GM18870 (cell line): ENCODE results near the gene PDE9A.
"Not testable (repeated sequence)": the region's sequence is repeated elsewhere in the genome, so short reads cannot be mapped to it uniquely, and the experiment has no call there.

Source experiments
- ATAC-seq: cut with Tn5 transposase; IDR thresholded peaks from one replicate; pipeline ENCODE4 v1.9.1; 2021; ENCODE audit warnings: moderate library complexity; ENCODE audit not compliant: unreplicated experiment

The PDE9A gene

DNA sequence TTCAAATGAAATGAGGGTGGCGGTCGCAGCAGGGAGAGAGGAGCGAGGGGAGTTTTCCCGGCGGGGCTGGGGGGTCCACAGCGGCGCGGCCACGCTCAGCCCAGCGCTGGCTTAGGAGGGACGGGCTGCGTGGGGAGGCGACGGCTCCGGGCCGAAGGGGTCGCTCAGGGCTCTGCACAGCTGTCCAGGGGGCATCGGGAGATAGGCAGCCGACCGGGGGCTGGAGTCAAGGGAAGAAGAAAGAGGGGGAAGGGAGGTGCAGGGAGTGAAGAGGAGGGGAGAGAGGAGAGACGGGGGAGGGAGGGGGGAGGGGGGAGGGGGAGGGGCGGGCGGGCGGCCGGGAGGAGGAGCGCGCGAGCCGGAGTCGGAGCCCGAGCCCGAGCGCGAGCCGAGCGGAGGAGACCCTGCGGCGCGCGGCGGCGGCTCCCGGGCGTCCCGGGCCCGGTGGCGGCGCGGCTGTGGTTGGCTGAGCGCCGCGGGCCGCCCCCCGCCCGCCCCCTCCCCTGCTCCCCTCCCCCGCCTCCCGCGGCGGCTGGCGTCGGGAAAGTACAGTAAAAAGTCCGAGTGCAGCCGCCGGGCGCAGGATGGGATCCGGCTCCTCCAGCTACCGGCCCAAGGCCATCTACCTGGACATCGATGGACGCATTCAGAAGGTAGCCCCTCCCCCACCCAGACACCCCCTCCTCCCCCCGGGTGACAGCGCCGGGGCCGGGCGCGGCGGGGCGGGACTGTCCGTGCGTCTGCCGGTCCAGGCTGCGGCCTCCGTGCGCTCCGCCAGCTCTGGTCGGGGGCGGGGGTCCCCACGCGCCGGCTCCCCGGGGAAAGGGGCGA is at the start of gene PDE9A:
TSS of gene PDE9A (plus strand) at position 391 of the 831 bp plus-strand sequence. CDS start at position 585, 194 bp downstream.
- no peak for ATAC-seq

DNA sequence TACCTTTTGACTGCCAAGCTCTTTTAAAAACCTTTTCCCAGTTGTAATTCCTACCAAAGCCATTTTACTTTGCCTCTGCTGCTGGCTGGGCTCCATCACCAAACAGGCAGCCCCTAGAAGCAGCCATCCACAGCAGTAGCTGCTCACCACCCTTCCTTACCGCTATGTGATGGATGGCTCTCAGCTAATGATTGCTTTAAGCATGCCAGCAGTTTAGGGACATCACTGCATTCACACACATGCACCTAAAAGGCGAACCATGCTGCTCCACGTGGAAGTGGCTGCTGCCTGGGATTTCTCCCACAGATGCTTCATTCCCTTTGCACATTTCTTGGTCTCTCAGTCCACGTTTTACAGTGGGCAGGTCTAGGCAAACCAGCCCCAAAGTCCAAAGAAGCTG is 46.3 kb upstream of the PDE9A start:
- no peak for ATAC-seq

DNA sequence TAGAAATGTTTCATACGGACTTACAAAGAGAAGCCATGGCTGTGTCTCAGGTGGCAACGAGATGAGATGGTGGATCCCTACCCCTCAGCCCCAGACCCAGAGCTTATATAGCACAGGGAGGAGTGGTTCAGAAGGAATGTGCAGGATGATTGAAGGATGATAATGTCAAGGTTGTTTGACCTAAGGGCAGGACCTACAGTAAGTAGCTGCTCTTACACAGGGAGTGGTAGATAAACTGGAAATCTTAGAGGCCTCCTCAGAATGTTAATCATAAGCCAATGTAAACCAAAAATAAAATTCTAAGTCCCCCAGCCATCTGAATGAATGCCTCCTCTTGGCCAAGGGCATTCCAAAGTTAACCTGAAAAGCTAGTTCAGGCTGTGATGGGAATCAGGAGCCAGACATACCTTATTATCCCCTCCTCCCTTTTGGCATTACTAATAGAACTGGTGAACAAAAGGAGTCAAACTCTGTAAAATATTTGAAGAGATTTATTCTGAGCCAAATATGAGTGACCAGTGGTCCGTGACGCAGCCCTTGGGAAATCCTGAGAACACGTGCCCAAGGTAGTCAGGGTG is 45.8 kb upstream of the PDE9A start:
- no peak for ATAC-seq

GRCh38 chr21:42608446-42608845 is 45.0 kb upstream of the PDE9A start:
- ATAC-seq, result no peak

- ATAC-seq, result no peak
These were observed 43.6 kb upstream of the PDE9A start for GRCh38 chr21:42609811-42610210.

DNA sequence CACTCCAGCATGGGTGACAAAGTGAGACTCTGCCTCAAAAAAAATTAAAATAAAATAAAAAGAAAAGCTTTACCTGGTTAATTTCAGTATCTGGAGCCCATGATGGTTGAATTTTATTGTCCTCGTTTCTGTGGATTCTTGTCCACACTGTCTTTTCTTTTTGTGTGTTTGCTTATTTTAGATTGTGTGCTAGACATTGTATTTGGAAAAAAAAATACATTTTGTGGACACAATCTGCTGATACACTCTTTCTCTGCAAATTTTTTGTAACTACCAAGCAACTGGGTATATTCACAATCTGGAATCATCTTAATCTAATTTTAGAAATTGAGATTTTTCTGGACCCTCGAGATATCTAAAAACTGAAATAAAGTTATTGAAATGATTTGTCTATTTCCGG is 41.6 kb upstream of the PDE9A start:
- no peak for ATAC-seq

GRCh38 chr21:42612390-42612789 is 41.0 kb upstream of the PDE9A start:
- no peak for ATAC-seq

GRCh38 chr21:42613756-42614155 is 39.7 kb upstream of the PDE9A start:
- no peak for ATAC-seq

GRCh38 chr21:42614396-42614795 is 39.0 kb upstream of the PDE9A start:
- ATAC-seq, result no peak

- ATAC-seq, result no peak
These were observed 38.5 kb upstream of the PDE9A start for GRCh38 chr21:42614811-42615351.

DNA sequence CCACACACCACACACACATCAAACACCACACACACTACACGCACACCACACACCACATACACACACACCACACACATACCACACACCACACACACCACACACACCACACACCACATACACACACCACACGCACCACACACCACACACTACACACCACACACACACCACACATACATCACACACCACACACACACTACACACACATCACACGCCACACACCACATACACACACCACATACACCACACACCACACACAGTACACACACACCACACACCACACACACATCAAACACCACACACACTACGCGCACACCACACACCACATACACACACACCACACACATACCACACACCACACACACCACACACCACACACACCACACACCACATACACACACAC is 38.0 kb upstream of the PDE9A start:
- ATAC-seq, result not testable (repeated sequence)

GRCh38 chr21:42615924-42616323 is 37.5 kb upstream of the PDE9A start:
- no peak for ATAC-seq

GRCh38 chr21:42616446-42616845 is 37.0 kb upstream of the PDE9A start:
- no peak for ATAC-seq

- no peak for ATAC-seq
These were observed 36.5 kb upstream of the PDE9A start for GRCh38 chr21:42616941-42617340.

DNA sequence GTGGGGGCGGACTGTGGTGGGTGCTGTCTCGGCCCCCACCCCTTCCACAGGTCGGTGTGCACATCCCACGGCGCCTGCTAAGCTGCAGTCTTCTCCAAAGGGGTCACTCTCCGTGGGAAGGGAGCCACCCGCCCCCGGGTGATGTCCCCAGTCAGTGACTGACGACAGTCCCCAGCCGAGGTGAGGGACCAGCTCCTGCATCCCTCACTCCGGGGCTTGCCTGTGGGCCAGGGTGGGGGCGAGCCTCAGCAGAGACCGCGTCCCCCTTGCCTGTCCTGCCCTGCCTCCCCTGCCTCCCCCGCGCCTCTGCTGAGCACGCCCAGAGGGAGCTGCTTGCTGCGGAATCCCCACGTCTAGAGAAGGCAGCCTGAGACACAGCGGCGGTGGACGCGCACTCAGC is 35.9 kb upstream of the PDE9A start:
- no peak for ATAC-seq

GRCh38 chr21:42618707-42619102 is 34.7 kb upstream of the PDE9A start:
- no peak for ATAC-seq

GRCh38 chr21:42619166-42619565 is 34.3 kb upstream of the PDE9A start:
- ATAC-seq, result no peak

- ATAC-seq, result no peak
These were observed 33.6 kb upstream of the PDE9A start for GRCh38 chr21:42619841-42620240.

DNA sequence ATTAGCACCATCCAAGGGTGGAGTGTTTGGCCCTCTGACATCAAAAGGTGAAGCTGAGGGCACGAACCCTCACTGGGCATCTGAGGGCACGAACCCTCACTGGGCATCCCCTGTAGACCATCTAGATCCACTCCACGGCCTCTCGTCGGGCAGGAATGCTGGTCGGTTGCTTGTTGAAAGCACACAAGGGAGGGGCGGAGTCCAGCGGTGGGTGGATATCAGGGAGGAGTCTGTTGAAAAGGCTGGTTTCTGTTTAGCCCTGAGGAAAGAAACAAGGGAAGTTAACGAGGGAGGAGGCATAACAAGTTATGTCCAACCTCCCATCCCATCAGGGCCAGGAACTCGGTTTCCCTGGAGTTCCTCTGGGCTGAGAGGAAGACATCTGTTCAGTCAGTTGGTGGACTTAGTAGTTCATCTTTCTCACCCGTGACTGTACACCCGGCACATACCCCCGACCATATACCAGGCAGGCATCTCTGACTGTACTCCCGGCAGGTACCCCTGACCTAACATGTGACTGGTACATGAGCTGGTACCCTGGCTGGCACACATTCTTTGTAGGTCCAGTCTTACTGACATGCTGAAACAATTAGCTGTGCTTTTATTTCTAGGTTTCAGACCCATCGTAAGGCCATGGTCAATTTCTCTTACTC is 32.1 kb upstream of the PDE9A start:
- no peak for ATAC-seq

DNA sequence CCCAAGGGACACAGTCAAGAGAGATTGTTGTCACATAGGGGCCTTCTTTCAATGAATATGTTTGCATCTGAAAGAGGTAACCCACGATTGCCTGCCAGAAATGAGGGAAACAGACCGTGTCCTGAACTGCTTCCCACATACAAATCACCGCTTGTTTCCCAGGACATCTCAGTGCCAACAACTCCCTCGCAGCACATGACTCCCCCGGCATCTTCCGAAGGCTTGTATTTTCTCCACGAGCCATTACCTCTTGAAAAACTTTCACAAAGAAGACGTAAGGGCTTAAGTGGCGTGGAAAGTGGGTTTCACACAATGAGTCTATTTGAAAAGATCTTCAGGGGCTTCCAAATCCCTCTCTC is 31.6 kb upstream of the PDE9A start:
- no peak for ATAC-seq

DNA sequence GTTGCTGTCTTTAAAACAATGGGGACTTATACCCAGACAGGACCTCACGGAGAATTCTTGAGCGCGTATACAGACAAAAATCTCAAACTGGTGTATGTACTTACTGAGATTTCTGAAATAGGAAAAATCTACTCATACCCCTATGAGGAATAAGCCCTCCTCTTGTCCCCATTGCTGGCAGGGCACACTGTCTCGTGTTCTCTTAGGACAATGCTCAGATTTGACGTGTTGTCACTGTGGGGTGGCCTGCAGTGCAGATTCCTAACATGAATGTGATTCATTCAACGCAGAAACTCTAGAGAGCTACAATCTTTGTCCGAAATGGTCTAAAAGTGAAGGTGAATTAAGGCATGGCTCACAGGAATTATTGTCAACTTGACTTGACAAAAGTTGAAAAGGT is 31.1 kb upstream of the PDE9A start:
- ATAC-seq, result no peak

DNA sequence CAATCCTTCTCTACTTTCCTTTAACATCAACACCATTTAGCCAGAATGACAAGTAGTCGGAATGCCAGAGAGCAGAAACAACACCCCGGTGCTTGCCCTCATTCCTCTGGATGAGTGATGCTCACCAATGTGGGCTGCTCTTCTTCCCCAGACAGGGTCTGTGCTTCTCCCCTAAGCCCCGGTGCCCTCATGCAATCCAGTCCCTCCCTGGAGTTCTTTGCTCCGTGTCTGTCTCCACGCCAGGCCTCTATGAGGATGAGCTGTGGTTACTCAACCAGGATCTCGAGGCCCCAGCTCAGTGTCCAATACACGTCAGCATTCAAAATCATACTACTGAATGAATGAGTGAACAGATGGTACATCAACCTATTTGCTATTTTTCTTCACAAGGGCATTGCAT is 29.7 kb upstream of the PDE9A start:
- ATAC-seq, result no peak
